ENCODE data around the gene ACIN1. TPM values are rescaled to one million over a fixed set of nuclear protein-coding genes. Genes with fewer than 3 reads are reported as not detected.

ACIN1 gene
- total and polyA plus RNA-seq, 9 of the 15 experiments (the other 6 are each of a cell fraction or from before 2014, with no cell fraction given) = 5.0 to 196 (median 129) TPM

DNA sequence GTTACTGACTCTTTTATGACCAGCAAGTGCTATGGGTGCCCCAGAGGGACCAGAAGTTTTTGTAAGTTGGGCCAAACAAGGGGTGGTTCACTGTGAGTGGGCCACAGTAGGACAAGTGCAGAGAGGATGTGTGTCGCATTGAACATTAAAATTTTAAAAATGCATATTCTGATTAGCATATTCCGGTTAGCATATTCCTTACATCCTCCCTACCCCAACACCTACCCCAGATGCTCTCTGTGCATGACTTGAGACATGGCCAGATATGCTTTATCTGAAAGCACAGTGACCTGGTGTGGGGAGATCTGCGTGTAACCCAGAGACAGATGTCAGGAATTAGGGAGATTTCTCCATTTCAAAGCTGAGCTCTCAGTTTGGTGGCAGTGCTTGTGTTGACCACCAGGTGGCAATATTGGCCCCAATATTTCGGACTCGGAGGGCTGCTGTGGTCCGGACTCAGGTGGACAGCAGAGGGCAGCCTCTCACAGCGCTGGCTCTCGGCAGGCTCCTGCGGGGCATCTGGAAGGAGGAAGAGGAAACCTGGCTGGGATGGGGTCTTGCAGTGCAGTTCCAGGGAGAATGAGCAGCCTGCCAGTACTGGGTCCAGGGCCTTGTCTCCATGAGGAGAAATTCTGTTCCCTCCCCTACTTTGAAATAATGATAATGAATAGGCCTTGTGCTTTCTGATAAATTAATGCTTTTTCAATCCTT is 25.8 kb upstream of the ACIN1 start (continued):
- TF ChIP-seq ELF1 (tag; IDR thresholded peaks at IDR 0.05) (no peak), PURB (CRISPR knock-in tag; IDR thresholded peaks at IDR 0.05; ENCODE audit: low read depth) (no peak), NUFIP1 (IDR thresholded peaks at IDR 0.05; ENCODE audit: partially characterized antibody) (no peak), TCFL5 (CRISPR knock-in tag; conservative IDR thresholded peaks at IDR 0.05) (no peak), SREBF2 (CRISPR knock-in tag; IDR thresholded peaks at IDR 0.05) (0 out of 2 replicates have a peak, but pooled peaks have one; percentile 48), SRSF1 (IDR thresholded peaks at IDR 0.05; ENCODE audit: low read depth, low read length) (no peak), KHSRP (IDR thresholded peaks at IDR 0.05) (no peak), CCNT2 (IDR thresholded peaks at IDR 0.05; ENCODE audit: borderline replicate concordance, extremely low read depth, insufficient read length, low read depth, low read length) (peak; percentile 53), SIX5 (IDR thresholded peaks at IDR 0.05; ENCODE audit: borderline replicate concordance in 1 of 2, insufficient read depth in 1 of 2, low read depth in 1 of 2, low read length in 2 of 2) (no peak), SREBF1 (IDR thresholded peaks at IDR 0.05; ENCODE audit: borderline replicate concordance, low read depth, low read length) (no peak), NRF1 (conservative IDR thresholded peaks at IDR 0.05 in 1 of 2, IDR thresholded peaks at IDR 0.05 in 1 of 2) (no peak; a peak in 1 of 4 replicates), PHF21A (IDR thresholded peaks at IDR 0.05; ENCODE audit: borderline replicate concordance, low read depth) (no peak), LARP7 (IDR thresholded peaks at IDR 0.05) (no peak), ZBED1 (IDR thresholded peaks at IDR 0.05) (no peak), RCOR1 (IDR thresholded peaks at IDR 0.05; ENCODE audit: borderline replicate concordance in 1 of 2, low read depth in 2 of 2, low read length in 2 of 2) (peak in 1 of 2 experiments; percentile 75), NBN (IDR thresholded peaks at IDR 0.05; ENCODE audit: low read depth) (peak; percentile 75; the same call in 1 of the 2 replicates), ZNF408 (CRISPR knock-in tag; IDR thresholded peaks at IDR 0.05; ENCODE audit: low read depth) (no peak), NELFE (IDR thresholded peaks at IDR 0.05; ENCODE audit: insufficient read depth, insufficient read length) (no peak), HMG20A (CRISPR knock-in tag; conservative IDR thresholded peaks at IDR 0.05) (no peak), ADNP (tag; IDR thresholded peaks at IDR 0.05) (no peak), TRIM24 (IDR thresholded peaks at IDR 0.05) (peak; percentile 82 to 88), NR4A1 (CRISPR knock-in tag; IDR thresholded peaks at IDR 0.05) (no peak), NR4A1 (tag; IDR thresholded peaks at IDR 0.05) (0 out of 2 replicates have a peak, but pooled peaks have one; percentile 49)
- TF ChIP-seq, protein P1, sequence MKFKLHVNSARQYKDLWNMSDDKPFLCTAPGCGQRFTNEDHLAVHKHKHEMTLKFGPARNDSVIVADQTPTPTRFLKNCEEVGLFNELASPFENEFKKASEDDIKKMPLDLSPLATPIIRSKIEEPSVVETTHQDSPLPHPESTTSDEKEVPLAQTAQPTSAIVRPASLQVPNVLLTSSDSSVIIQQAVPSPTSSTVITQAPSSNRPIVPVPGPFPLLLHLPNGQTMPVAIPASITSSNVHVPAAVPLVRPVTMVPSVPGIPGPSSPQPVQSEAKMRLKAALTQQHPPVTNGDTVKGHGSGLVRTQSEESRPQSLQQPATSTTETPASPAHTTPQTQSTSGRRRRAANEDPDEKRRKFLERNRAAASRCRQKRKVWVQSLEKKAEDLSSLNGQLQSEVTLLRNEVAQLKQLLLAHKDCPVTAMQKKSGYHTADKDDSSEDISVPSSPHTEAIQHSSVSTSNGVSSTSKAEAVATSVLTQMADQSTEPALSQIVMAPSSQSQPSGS (CRISPR knock-in tag; IDR thresholded peaks at IDR 0.05) = no peak
- TF ChIP-seq, protein P2, sequence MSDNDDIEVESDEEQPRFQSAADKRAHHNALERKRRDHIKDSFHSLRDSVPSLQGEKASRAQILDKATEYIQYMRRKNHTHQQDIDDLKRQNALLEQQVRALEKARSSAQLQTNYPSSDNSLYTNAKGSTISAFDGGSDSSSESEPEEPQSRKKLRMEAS (CRISPR knock-in tag; IDR thresholded peaks at IDR 0.05) = no peak
- TF ChIP-seq, protein P3, sequence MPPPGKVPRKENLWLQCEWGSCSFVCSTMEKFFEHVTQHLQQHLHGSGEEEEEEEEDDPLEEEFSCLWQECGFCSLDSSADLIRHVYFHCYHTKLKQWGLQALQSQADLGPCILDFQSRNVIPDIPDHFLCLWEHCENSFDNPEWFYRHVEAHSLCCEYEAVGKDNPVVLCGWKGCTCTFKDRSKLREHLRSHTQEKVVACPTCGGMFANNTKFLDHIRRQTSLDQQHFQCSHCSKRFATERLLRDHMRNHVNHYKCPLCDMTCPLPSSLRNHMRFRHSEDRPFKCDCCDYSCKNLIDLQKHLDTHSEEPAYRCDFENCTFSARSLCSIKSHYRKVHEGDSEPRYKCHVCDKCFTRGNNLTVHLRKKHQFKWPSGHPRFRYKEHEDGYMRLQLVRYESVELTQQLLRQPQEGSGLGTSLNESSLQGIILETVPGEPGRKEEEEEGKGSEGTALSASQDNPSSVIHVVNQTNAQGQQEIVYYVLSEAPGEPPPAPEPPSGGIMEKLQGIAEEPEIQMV (tag; conservative IDR thresholded peaks at IDR 0.05; ENCODE audit: low read depth) = no peak
- TF ChIP-seq, protein P4, sequence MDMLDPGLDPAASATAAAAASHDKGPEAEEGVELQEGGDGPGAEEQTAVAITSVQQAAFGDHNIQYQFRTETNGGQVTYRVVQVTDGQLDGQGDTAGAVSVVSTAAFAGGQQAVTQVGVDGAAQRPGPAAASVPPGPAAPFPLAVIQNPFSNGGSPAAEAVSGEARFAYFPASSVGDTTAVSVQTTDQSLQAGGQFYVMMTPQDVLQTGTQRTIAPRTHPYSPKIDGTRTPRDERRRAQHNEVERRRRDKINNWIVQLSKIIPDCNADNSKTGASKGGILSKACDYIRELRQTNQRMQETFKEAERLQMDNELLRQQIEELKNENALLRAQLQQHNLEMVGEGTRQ (CRISPR knock-in tag; IDR thresholded peaks at IDR 0.05) = no peak

Measured in K562 (cell line).